GM23248 (cell line): Measurements from ENCODE around the gene MCM9.

ENCODE experiments used
- EZH2 ChIP-seq: fragments of 200-600 bp; sonication (generic); IDR thresholded peaks from 2 replicates; pipeline ENCODE4 v1.6.1; 2018; ENCODE audit warnings: antibody characterized with exemption, mild to moderate bottlenecking; ENCODE audit not compliant: insufficient read depth, poor library complexity, severe bottlenecking
- EZH2phosphoT487 ChIP-seq: fragments of 200-600 bp; sonication (generic); IDR thresholded peaks from 2 replicates; pipeline ENCODE4 v1.6.1; 2018; ENCODE audit warnings: antibody characterized with exemption, moderate library complexity, mild to moderate bottlenecking, low read depth; ENCODE audit not compliant: insufficient read depth

- TF ChIP-seq EZH2phosphoT487: no peak
- TF ChIP-seq EZH2: no peak
These were observed 5.8 kb upstream of the MCM9 start for GRCh38 chr6:118940770-118941169.
